Measurements from ENCODE around the gene BRIX1.

DNA sequence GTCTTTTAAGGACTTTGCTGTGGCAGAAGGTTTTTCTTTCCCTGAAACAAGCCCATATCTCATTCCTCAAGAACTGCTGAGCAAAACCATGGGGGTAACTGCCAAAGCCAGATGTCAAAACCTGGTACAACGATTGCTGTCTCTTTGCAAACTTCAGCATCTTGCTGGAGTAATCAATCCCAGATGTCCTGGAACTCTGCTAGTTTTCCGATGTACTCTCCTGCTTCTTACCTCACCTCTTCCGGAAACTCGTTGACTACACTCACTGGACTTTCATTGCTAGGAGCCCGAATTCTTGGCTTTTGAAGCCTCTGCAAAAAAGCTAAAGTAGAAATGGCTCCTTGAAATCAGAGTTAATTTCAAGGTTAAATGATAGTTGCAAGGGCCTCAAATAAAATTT is 23.5 kb upstream of the BRIX1 start:
- TF ChIP-seq POLR2A (IDR thresholded peaks at IDR 0.05), result no peak
- TF ChIP-seq, protein P1, sequence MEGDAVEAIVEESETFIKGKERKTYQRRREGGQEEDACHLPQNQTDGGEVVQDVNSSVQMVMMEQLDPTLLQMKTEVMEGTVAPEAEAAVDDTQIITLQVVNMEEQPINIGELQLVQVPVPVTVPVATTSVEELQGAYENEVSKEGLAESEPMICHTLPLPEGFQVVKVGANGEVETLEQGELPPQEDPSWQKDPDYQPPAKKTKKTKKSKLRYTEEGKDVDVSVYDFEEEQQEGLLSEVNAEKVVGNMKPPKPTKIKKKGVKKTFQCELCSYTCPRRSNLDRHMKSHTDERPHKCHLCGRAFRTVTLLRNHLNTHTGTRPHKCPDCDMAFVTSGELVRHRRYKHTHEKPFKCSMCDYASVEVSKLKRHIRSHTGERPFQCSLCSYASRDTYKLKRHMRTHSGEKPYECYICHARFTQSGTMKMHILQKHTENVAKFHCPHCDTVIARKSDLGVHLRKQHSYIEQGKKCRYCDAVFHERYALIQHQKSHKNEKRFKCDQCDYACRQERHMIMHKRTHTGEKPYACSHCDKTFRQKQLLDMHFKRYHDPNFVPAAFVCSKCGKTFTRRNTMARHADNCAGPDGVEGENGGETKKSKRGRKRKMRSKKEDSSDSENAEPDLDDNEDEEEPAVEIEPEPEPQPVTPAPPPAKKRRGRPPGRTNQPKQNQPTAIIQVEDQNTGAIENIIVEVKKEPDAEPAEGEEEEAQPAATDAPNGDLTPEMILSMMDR (IDR thresholded peaks at IDR 0.05), result no peak

Data from lower leg skin (tissue), 3 donors.